ENCODE measurements around the gene IL1RL1.
A peak's percentile ranks its signal among the peaks of the same experiment; 100 is the strongest.

IL1RL1 gene

DNA sequence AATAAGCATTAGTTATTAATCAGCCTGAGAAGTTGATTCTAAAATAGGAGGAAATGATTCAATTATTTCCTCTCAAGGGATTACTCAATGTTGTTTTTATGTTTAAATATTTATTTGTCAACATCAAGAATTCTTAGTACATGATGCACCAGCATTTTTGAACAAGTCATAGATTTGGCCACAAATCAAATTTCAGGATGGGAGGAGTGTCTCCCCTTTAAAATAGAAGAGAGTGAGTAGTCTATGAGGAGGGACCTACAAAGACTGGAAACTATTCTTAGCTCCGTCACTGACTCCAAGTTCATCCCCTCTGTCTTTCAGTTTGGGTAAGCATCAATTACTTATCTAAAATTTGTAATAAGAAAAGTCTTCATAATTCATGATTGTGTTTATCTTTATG, 25.6 kb downstream of the IL1RL1 start:
- no peak for DNase-seq

DNA sequence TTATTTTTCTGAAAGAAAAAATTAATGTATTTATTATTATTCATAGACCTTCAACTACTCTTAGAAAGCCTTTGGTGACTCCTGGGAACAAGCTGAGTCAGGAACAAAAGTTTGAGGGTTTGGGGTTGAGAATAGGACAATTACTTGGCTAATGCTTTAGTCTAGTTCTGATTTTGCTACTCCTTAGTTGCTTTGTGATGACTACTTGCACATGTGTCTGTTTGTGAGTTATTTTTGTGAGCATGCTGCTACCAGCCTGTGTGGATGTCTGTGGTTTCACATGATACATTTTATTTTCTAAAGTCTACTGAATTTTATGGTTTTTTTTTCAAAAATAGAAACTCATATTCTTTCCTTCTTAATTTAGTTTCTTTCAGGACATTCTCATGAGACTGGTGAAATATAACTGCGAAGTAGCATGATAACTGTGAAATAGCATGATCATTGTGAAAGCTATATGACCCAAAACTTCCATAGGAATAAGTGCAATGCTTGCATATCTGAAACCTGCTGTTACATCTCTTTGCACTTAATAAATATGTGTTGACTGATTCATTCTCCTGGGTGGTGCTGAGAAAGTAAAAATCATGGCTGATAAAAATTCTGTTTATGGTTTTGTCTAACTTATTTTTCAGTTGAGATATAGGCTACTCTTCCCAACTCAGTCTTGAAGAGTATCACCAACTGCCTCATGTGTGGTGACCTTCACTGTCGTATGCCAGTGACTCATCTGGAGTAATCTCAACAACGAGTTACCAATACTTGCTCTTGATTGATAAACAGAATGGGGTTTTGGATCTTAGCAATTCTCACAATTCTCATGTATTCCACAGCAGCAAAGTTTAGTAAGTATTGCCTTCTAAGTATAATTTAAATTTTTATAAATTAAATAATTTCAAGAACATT, 26.4 kb downstream of the IL1RL1 start:
- no peak for DNase-seq

DNA sequence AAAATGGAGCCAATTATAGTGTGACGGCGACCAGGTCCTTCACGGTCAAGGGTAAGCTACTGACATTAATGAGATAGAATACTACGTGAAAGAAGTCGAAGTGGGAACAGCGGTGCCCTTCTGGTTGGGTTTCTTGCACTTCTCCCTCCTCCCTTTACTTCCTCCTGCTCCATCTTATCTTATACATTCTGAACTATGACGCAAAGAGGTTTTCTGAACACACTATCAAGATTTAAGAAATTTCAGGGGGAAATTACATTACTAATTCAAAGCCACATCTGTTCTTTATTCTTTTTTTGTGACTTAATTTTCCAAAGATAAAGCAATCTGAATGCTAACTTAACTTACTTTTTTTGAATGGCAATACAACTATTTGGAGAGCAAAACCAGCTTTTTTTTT, 29.4 kb downstream of the IL1RL1 start:
- DNase-seq: peak in 1 of 2 experiments; percentile 21

DNA sequence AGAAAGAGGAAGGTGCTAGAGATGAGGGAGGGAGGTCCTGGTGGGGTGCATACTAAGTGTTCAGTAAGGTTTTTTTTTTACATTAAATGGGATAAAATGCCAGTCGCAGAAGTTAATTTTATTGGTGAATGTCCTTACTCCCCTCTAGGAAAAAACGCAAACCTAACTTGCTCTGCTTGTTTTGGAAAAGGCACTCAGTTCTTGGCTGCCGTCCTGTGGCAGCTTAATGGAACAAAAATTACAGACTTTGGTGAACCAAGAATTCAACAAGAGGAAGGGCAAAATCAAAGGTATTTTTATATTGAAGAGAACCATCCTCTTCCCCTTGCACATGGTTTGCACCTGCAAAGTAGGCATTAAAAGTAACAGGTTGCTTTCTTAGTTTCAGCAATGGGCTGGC, 31.5 kb downstream of the IL1RL1 start:
- no peak for DNase-seq

DNA sequence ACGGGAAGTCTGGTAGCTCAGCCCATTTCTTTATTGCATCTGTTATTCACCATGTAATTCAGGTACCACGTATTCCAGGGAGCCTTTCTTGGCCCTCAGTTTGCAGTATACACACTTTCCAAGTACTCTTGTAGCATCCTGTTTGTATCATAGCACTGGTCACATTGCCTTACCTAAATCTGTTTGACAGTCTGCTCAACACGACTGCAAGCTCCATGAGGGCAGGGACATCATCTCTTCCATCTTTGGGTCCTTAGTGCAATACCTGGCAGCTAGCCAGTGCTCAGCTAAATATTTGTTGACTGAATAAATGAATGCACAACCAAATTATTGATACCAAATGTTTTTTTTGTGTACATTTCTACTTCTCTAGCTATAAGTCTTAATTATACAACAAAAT, 33.0 kb downstream of the IL1RL1 start:
- DNase-seq: no peak

DNA sequence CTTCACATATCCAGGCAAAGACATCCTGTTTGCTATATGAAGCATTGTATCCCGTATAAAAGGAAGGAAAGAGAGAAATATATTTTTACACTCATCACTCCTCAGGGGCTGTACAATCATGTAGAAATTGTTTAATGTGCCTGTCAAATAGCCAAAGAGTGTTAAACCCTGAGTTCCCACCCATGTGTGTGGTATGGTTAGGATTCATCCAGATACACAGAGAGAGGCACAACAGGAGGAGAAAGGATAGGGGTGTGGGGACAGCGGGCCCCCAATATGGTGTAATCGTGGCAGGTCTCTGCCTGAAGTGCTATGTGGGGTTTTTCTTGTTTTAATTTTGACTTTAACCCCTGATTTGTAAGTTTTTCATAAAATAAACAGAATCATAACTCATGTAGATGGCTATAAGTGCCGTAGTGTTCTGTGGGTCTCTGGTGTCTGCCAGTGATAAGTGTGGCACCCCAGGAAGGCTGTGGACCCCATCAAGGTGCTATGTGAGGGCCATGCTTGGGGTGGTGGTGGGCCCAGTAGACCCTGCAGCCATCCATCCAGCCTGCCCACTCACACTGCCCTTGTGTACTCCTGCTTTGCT, 34.1 kb downstream of the IL1RL1 start:
- DNase-seq: no peak

DNA sequence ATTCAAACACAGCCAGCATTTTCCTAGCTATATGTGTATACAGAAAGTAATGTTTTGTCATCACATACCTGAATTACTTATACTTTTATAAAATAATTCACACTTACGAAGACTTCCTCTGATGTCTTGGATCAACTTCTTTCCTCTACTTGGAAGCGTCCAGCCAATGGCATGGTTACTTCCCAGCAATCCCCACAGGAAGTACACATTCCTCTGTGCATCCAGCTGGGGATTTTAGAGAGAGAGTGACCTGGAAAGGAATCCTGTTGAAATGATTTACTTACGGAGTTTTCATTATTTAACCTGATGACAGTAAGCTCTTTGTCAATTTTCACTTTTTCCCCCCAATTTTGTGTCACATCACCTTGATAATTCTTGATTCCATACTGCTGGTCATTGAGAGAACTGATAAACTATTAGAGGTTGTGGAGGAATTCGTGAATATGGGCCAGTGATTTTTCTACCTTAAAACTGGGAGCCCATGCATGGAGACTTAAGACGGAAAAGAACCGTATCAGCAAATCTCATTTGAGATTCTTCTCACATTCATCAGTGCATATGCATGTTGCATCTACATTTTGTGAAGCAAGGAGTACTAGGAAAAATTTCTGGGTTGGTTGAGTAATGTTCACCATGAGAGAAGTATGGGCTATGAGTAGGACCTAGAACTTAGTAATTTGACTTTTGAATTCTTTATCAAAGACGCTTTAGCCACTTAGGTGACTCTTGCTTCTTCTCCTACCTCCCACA, 35.2 kb downstream of the IL1RL1 start:
- DNase-seq: no peak

DNA sequence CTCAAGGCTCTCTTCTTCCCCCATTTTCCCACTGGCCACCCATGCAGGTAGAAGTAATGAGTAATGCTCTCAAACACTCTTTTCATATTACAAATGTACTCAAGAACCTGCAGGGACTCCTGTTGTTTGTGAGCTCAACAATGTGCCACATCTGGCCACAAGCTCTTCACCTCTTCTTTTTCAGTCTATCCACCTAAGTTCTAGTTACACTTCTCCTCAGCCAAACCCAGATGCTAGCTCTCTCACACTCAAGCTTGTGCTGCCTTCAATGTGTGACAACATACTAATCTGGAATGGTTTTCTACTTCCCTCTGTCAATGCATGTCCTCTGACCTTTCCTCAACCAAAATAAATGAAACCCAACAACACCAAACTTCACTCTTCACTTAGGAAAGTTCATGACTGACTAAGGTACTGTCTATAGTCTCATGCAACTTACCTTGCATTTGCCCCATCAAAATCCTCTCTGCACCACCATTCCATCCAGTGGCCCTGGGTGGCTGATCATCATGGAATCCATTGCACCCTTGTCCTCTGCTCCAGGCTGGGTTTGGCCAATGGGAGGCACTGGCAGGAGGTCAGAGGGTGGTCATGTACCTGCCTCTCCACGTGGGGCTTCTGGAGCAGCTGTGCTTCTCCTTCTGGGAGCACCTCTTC, 38.9 kb downstream of the IL1RL1 start:
- DNase-seq: no peak

DNA sequence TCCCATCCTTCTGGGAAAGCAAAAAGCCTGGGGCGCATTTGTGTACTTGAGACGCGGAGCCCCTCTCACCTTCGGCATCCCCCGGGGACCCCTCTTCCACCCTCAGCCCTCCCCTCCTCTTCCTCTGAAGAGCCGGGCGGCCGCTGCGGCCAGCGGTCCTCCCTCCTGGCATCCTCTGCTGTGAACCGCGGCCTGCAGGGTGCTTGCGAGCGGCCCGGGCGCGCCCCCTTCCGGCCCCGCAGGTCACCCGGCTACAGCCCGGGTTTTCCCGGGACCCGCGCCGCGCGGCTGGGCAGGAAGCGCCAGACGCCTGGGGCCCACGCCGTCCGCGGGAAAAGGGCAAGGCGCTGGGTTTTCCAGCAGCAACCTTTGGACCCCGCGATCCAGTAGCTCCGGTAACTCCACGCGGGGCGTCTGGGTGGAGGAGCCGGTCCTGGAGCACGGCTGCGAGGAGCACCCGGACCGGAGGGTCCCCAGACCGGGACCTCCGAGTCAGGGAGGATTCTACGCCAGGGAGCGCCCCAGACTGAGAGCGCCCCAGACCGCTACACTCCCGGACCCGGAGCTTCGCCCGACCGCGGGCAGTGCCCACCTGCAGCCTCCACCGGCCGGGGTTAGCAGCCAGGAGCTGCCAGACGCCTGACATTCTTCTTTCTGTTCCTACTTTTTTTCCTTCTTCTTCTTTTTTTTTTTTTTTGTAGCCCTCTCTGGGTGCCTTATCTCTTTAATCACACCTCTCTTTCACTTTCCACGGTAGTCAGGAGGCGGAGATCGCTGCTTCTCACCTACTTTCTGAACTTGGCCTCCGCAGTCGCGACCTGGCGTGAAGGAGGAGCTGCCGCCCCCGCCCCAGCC, 44.4 kb downstream of the IL1RL1 start, which contains the start of gene IL18R1:
TSS of gene IL18R1 (plus strand) at position 271 of the 855 bp plus-strand sequence. CDS start 6,865 bp downstream, outside the sequence.
- peak; percentile 55 to 57 for DNase-seq

DNA sequence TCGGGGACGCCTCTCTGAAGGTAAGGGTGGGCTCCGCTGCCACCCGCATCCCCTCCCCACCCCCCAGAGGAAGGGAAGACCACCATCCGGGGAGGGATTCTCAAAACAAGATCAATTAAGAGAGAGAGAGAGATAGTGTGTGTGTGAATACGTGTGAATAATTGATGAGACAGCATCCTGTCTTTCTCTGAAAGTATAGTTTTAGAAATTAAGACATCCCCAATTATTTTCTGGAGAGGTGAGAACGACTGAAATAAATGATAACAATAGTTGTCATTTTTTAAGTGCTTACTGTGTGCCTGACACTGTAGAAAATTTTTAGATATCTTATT, 45.0 kb downstream of the IL1RL1 start:
- no peak for DNase-seq

DNA sequence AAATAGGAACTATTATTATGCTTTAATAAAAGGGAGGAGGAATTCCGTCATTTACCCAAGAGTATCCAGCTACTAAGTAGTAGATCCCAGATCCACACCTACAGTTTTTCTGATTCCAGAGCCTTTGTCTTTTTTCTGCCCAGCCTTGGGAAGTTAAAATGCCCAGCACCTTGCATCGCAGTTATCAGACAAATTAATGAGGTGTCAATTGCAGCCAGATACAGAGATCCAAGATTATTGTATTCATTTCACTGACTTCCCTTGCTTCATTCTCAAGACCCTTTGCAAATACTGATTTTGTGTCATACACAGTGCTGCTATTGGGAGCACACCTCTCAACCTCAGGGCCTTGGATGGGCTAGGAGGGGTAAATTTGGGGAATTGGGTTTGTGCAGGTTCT, 45.4 kb downstream of the IL1RL1 start:
- DNase-seq: no peak

DNA sequence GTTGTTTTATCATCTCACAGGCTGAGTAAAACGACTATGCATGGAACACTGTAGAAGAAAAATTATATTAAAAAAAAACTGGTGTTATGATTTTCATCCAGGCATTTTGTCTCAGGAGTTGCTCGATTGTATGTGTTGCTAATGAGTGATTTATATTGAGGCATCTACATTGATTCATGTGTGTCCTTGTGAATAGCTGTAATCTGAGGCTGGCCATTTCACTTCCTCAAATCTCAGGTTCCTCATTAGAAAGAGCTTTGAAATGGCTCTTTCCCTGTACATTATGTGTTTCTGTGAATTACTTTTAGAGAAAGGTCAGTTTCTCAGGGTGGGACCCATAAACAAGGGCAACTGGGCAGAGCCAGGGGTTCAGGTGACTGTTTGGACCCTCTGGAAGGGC, 46.6 kb downstream of the IL1RL1 start:
- DNase-seq: peak; percentile 50 to 65

DNA sequence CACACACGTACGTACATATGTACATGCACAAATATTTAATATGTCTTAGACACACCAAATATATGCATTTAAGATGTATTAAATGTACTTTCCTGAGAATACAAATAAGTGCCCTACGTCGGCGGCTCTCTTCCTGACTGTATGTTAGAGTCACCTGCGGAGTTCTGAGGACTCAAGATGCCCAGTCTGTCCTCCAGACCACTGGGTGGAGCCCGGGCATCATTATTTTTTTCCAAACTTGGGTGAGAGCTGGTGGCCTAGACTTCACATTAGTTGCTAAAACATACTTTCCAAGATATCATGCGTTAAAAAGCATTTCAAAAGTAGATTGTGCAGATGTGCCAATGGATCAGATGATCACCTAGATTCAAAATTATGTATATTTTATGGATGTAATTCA, 47.1 kb downstream of the IL1RL1 start:
- DNase-seq: peak in 1 of 2 experiments; percentile 8

DNA sequence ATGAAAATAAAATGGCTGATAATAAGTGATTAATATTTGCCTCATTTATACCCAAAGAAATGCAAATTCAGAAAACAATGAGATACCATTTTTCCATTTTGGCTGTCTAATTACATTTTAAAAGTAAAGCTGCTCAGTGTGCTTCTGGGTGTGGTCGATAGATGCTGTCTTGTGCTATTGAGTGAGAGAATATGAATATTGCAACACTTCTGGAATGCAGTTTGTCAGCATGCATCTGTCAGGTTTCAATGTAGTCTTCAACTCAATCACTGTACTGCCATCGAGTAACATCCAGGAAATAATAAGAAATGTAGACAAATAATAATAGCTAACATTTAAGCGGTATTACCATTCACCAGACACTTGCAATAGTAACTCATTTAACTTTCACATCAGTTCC, 48.2 kb downstream of the IL1RL1 start:
- no peak for DNase-seq

DNA sequence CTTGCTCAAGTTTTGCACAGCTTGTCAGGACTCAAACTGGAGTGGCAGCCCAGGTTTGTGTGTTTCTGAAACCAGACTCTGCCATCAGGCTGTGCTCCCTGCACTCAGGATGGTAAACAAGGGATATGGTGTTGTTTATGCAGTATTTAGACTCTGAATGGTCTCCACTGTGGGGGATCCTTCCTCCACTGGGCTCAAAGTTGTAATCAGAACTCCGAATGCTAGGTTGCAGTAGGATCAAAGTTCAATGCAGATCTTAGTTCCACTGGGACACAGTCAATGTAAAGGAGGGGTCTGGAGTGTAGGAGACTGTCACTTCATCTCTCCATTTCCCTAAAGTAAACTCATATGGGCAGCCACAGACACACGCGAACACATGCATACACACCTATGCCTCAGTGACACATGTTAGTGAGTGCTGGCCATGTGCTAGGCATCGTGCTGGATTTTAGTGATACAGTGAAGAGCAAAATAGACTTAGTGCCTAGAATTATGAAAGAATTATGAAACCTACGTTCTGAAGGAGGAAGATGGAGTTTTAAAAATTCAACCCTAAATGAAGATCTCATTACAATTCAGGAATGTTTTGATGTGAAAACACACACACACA, 50.4 kb downstream of the IL1RL1 start:
- DNase-seq: no peak

DNA sequence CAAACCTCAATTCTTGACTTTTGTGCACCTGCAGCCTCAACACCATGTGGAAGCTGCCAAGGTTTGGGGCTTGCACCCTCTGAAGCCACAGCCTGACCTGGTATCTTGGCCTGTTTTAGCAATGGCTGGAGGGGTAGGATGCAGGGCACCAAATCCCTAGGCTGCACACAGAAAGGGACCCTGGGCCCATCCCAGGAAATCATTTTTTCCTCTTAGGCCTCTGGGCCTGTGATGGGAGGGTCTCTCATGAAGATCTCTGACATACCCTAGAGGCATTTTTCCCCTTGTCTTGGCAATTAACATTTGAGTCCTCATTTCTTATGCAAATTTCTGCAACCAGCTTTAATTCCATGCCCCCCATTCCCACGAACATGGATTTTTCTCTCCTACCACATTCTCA, 54.4 kb downstream of the IL1RL1 start:
- no peak for DNase-seq

DNA sequence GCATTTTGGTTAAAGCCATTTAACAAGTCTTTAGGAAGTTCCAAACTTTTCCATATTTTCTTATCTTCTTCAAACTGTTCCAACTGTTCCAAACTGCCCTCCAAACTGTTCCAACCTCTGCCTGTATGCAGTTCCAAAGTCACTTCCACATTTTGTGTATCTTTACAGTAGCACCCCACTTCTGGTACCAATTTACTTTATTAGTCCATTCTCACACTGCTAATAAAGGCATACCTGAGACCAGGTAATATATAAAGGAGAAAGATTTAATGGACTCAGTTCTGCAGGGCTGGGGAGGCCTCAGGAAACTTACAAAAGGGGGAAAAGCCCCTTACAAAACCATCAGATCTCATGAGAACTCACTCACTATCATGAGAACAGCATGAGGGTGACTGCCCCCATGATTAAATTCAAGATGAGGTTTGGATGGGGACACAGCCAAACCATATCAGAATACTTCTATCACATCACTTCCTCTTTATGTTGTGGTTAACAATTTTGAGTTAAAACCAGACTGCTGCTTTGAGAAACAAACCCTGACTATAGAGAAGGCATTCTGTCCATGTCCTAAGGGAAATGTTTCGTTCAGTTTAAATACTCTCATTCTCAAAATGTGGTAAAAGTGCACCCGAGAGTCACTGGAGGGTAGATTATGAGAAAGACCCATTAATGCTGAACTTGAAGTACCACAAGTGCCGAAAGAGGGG, 55.2 kb downstream of the IL1RL1 start:
- no peak for DNase-seq

DNA sequence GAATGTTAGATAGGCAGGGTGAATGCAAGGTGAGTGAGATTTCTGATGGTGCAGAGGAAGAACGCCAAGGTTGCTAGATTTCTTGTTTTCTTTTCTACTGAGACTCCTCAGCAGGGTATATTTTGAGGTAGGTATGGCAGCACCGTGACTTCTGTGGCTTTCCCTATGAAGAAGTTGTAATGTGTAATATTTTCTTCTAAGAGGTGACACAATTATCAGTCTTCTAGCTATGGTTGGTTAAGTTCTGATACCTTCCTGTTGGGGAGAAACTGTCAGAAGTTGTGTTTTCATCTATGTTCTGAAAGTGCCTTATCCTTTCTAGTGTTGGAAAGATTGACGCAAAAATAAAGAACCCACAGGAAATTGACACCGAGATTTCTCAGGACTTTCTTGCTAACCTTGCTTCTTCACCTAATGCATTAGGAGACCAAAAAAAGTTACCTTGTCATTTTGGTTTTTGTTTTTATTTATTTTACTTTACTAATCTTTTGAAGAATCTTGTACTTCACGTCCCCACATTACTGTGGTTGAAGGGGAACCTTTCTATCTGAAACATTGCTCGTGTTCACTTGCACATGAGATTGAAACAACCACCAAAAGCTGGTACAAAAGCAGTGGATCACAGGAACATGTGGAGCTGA, 56.1 kb downstream of the IL1RL1 start:
- DNase-seq: no peak

DNA sequence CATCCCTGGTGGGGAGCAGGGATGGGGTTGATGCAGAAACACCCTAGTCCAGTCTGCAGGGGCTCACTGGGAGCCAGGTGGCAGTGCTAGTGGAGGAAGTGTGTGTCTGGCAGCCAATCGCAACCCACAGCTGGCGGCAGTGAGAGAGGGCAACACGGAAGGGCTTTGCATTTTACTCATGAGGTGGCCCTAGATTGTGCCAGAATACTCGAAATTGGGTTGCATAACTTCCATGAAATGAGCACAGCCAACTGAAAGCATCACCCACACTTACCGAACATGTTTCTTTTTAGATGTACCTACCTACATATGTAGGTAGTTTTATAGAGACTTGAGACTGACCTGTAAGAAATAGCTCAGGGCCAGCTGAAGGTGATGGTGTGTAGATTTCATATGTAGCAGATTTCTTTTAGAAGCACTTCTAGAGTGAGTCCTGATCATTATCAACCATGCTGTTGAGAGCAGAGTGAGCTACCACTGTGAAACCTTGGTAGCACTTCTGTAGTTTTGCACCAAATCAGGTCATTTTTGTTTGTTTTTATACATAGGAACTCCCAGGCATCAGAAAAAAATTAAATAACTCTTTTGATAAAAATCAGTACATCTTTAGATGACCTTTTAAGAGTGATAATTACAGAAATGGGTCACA, 57.2 kb downstream of the IL1RL1 start:
- DNase-seq: no peak

DNA sequence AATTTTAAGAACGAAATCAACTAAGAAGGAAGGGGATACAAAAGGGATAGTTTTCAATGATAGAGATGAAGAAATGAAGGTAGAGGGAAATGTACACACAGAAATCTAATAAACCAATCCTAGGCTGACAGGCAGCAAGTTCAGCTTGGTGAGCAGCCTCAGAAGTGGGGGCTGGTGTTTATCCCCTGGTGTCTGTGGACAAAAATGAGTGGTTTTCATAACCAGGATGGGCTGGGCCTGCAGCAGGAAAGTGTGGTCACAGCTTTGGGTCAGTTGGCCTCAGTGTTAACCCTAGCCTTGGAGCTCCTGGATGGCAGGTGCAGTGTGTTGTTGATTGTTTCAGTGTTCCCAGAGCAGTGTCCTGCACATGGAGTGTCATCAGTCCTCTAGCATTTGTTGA, 58.5 kb downstream of the IL1RL1 start:
- no peak for DNase-seq

Data from AML-193 (cell line).